Ascending aorta (tissue), 2 donors: Measurements from ENCODE around the gene PREB. TPM values are rescaled to one million over a fixed set of nuclear protein-coding genes. Genes with fewer than 3 reads are reported as not detected.

Experiments used
- DNase-seq, 2 donors: peaks; one replicate each; pipeline ENCODE4 v3.0.0-alpha.2; 2019; ENCODE audit warnings: low spot score in 2 of 2
- H3K27ac ChIP-seq, 2 donors: fragments of 200-600 bp; sonication (generic); one replicate each; pipeline ENCODE4 v1.5.1; 2016 to 2017; ENCODE audit warnings: mild to moderate bottlenecking in 1 of 2
- H3K27me3 ChIP-seq: fragments of 200-600 bp; sonication (generic); one replicate; pipeline ENCODE4 v1.5.1; 2017
- H3K36me3 ChIP-seq, 2 donors: fragments of 200-600 bp; sonication (generic); one replicate each; pipeline ENCODE4 v1.5.1; 2016
- H3K4me1 ChIP-seq, 2 donors: fragments of 200-600 bp; sonication (generic); one replicate each; pipeline ENCODE4 v1.5.1; 2016 to 2017; ENCODE audit warnings: mild to moderate bottlenecking in 1 of 2
- H3K4me3 ChIP-seq, 2 donors: fragments of 200-600 bp; sonication (generic); one replicate each; pipeline ENCODE4 v1.5.1; 2016 to 2017; ENCODE audit warnings: mild to moderate bottlenecking in 1 of 2
- H3K9me3 ChIP-seq, 2 donors: fragments of 200-600 bp; sonication (generic); one replicate each; pipeline ENCODE4 v1.5.1; 2016
- intact Hi-C: fragments of 100-400 bp; cut with DNase I; formaldehyde crosslinking; loops from one replicate; pipeline ENCODE4 v1.15.1; 2023
- total RNA-seq: library from RNA; depleted of rRNA; stranded (reverse); fragments of >200 nt; gene quantifications from one replicate; pipeline ENCODE4 v1.1.0, GENCODE V29; 2016
- TF ChIP-seq, protein P1 (sequence below), 3 experiments: fragments of 200-600 bp in 2 of 3; fragments of 450-650 bp in 1 of 3; sonication (generic) in 2 of 3; IDR thresholded peaks; one replicate each; pipeline ENCODE4 v1.5.1; 2016 to 2019; ENCODE audit warnings: antibody characterized with exemption in 3 of 3, mild to moderate bottlenecking in 1 of 3, moderate library complexity in 1 of 3

Gene PREB
- total RNA-seq, 1 donor from 2014 or later: 116 TPM

DNA sequence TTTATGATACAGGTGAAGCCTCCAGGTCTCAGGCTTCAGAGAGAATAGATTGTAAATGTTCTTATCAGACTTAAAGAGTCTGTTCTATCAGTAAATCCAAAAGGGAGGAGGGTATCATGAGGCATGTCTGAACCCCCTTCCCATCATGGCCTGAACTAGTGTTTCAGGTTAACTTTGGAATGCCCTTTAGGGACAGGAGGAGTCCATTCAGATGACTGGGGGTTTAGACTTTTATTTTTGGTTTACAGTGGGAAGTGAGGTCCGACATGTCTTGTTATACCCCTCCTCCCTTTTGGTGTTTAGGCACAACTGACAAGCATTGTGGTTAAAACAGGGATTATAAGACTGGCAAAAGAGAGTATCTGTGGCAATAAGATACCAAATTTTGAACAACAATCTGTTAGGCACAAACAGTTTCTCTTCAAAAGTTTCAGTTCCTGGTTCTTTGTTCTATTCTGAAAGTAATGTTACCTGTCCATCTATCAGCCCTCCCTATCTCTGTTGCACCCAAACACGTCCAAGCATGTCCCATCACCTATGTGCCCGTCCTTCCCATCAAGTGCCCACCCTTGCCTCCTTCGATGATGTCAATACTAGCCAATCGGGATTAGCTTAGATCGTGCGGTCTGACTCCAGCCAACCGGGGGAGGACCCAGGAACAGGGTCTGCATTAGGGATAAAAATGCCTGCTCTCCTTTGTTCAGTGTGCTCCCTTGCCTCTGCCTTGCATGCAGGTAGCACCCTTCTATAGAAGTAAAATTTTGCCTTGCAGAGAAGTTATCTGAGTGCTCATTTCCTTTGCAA, 30.7 kb upstream of the PREB start:
- H3K9me3 ChIP-seq: no peaks in the 10 kb centered on the region
- H3K4me3 ChIP-seq: no peak overlapping the region

DNA sequence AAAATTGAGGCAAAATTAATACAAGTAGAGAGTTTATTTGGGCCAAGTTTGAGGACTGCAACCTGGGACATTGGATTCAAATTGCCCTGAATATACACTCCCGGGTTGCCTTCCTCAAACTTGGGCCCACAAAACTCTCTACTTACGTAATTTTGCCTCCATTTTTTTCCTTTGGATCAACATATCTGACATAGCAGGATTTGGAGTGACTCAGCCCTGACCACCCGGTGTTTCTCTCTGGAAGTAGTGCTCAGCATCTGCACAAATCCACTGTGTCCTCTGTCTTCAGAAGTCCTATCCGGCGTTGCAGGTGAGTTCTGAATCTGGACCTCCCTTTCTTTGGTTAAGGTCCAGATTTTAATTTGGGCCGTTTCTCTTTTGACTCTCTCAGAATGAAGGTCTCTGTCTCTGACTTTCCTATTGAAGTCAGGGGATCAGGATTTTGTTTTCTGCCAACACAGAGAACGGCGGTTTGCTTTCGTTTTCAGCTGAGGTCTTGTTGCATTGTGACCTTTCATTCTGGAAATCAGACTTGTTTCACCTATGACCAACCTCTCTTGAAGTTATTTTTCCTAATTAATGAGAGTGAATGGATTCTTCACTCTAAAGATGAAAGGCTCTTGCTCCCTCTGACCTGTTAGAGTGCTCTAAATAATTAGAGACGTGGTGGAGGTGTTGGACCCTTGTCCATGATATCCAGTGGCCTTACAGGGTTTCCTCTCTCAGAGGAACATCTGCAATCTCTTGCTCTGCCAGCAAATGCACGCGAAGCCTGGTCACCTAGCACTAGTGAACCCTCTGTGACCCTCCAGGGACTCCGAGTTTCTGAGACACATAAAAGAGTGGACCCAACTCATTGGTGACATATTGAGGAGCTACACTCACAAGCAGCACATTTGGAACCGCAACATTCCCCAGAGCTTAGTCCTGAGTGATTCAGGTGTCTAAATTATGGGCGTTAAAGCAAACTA, 28.0 kb upstream of the PREB start:
- no peaks in the 10 kb centered on the region for H3K27me3 ChIP-seq
- H3K4me1 ChIP-seq: no peaks in the 10 kb centered on the region
- H3K36me3 ChIP-seq: no peaks in the 10 kb centered on the region
- no peak for DNase-seq
- H3K4me3 ChIP-seq: no peak overlapping the region
- TF ChIP-seq, protein P1, sequence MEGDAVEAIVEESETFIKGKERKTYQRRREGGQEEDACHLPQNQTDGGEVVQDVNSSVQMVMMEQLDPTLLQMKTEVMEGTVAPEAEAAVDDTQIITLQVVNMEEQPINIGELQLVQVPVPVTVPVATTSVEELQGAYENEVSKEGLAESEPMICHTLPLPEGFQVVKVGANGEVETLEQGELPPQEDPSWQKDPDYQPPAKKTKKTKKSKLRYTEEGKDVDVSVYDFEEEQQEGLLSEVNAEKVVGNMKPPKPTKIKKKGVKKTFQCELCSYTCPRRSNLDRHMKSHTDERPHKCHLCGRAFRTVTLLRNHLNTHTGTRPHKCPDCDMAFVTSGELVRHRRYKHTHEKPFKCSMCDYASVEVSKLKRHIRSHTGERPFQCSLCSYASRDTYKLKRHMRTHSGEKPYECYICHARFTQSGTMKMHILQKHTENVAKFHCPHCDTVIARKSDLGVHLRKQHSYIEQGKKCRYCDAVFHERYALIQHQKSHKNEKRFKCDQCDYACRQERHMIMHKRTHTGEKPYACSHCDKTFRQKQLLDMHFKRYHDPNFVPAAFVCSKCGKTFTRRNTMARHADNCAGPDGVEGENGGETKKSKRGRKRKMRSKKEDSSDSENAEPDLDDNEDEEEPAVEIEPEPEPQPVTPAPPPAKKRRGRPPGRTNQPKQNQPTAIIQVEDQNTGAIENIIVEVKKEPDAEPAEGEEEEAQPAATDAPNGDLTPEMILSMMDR (IDR thresholded peaks at IDR 0.05): no peak
- intact Hi-C loops: loop anchor here (5.0 kb wide), 1 partner anchor 50 kb away; no protein-coding TSS in a partner anchor
- H3K27ac ChIP-seq: no peak overlapping the region
- no peaks in the 10 kb centered on the region for H3K9me3 ChIP-seq

More for the DNA sequence above, 30.7 kb upstream of the PREB start:
- Histone ChIP-seq H3K36me3 (no peaks in the 10 kb centered on the region), H3K27me3 (no peaks in the 10 kb centered on the region), H3K27ac (no peak overlapping the region), H3K4me1 (peaks cover 0 to 2% of the 10 kb centered on the region in 2 donors)
- TF ChIP-seq, protein P1 (IDR thresholded peaks at IDR 0.05): no peak
- DNase-seq: no peak
- intact Hi-C loops: loop anchor here (5.0 kb wide), 1 partner anchor 53 kb away; no protein-coding TSS in a partner anchor

DNA sequence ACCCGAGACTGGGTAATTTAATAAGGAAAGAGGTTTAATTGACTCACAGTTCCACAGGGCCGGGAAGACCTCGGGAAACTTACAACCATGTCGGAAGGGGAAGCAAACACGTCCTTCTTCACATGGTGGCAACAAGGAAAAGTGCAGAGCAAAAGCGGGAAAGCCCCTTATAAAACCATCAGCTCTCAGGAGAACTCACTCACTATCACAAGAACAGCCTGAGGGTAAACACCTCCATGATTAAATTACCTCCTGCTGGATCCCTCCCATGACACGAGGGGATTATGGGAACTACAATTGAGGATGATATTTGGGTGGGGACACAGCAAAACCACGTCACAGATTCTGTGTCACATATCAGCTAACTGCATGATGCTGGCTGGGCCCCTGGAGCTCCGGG, 25.8 kb upstream of the PREB start:
- Histone ChIP-seq H3K27ac (no peak overlapping the region), H3K4me1 (no peaks in the 10 kb centered on the region), H3K36me3 (no peaks in the 10 kb centered on the region), H3K27me3 (no peaks in the 10 kb centered on the region), H3K4me3 (no peak overlapping the region), H3K9me3 (no peaks in the 10 kb centered on the region)
- intact Hi-C loops: loop anchor here (5.0 kb wide), 1 partner anchor 48 kb away; no protein-coding TSS in a partner anchor
- no peak for DNase-seq
- TF ChIP-seq, protein P1 (IDR thresholded peaks at IDR 0.05): no peak

DNA sequence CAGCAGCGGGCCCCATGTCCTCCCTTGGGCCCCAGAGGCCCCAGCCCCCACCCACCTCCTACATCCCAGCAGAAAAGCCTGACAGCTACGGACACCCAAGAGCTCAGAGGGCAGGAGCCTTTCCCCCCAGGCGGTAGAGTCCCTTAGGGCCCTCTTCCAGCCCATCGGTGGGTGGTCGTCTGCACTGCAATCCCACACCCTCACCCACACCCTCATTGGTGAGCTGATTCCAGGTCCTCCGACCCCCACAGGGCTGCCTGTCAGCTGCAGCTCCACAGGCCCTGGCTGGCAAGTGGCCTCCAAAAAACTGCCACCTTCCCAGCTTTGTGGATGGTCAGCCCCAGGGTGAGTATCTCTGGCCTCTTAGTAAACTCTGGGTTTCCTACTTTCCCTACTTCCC, 24.8 kb upstream of the PREB start:
- Histone ChIP-seq H3K4me3 (no peak overlapping the region), H3K9me3 (no peaks in the 10 kb centered on the region), H3K36me3 (no peaks in the 10 kb centered on the region), H3K27ac (no peak overlapping the region), H3K27me3 (no peaks in the 10 kb centered on the region), H3K4me1 (no peaks in the 10 kb centered on the region)
- TF ChIP-seq, protein P1 (IDR thresholded peaks at IDR 0.05): no peak
- intact Hi-C loops: no loop called here
- no peak for DNase-seq

DNA sequence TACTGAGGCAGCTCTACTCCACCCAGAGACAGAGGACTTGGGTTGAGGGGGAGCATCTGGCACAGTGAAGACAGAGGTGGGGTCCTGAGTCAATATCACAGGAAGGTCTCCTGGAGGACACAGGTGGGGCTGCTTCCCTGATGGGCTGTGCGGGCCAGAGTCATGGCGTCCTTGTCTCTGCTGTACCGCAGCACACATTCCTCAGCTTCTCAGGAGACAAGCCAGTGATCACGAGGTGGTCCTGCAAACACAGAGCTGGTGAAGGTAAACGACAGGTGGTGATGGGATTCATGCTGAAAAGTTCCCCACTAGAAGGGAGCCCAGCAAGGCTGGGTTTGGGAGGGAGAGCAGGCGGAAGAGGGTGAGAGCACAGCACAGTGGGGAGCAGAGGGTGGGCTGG, 24.0 kb upstream of the PREB start:
- no peak for DNase-seq
- TF ChIP-seq, protein P1 (IDR thresholded peaks at IDR 0.05): no peak
- Histone ChIP-seq H3K36me3 (no peaks in the 10 kb centered on the region), H3K9me3 (no peaks in the 10 kb centered on the region), H3K27me3 (no peaks in the 10 kb centered on the region), H3K27ac (no peak overlapping the region), H3K4me1 (no peaks in the 10 kb centered on the region), H3K4me3 (no peak overlapping the region)
- intact Hi-C loops: no loop called here
